NT2/D1 (cell line): ENCODE results near the gene PDE6B.

Experiments
- DNase-seq: peaks from one replicate; pipeline ENCODE4 v3.0.0-alpha.2; 2011; ENCODE audit warnings: low read depth, low spot score
- H3K27me3 ChIP-seq: 2 replicates; pipeline ENCODE4 v1.6.0; 2011; ENCODE audit warnings: mild to moderate bottlenecking; ENCODE audit not compliant: insufficient read length, insufficient read depth
- H3K36me3 ChIP-seq: 2 replicates; pipeline ENCODE4 v1.6.1; 2011; ENCODE audit warnings: mild to moderate bottlenecking, low read length, mixed read lengths; ENCODE audit not compliant: insufficient read depth, insufficient read length
- H3K4me1 ChIP-seq: 2 replicates; pipeline ENCODE4 v1.5.1; 2011; ENCODE audit not compliant: insufficient read depth, insufficient read length
- H3K4me3 ChIP-seq: 2 replicates; pipeline ENCODE4 v1.5.1; 2011; ENCODE audit warnings: low read depth; ENCODE audit not compliant: insufficient read length
- H3K9ac ChIP-seq: 2 replicates; pipeline ENCODE4 v1.6.0; 2011; ENCODE audit warnings: low read depth; ENCODE audit not compliant: insufficient read length
- H3K9me3 ChIP-seq: 2 replicates; pipeline ENCODE4 v1.5.1; 2011; ENCODE audit warnings: mild to moderate bottlenecking, low read length; ENCODE audit not compliant: insufficient read depth
- SUZ12 ChIP-seq: IDR thresholded peaks from 2 replicates; pipeline ENCODE4 v1.6.1; 2011; ENCODE audit not compliant: insufficient read length, insufficient read depth; ENCODE audit errors: extremely low read depth
- YY1 ChIP-seq: IDR thresholded peaks from 2 replicates; pipeline ENCODE4 v1.6.1; 2011; ENCODE audit not compliant: insufficient read length, insufficient read depth
- ZNF274 ChIP-seq: IDR thresholded peaks from 2 replicates; pipeline ENCODE4 v1.6.1; 2011; ENCODE audit warnings: mild to moderate bottlenecking, low read depth, low read length

Gene PDE6B

GRCh38 chr4:612749-613125 is 12.6 kb upstream of the PDE6B start:
- Histone ChIP-seq H3K9ac (peak overlapping the region; percentile 27), H3K4me3 (no peak overlapping the region), H3K4me1 (peaks cover 6% of the 10 kb centered on the region), H3K9me3 (no peaks in the 10 kb centered on the region), H3K36me3 (no peaks in the 10 kb centered on the region), H3K27me3 (no peaks in the 10 kb centered on the region)
- no peak for DNase-seq
- no peak for TF ChIP-seq SUZ12

GRCh38 chr4:613126-613525 is 12.2 kb upstream of the PDE6B start:
- H3K4me3 ChIP-seq, result no peak overlapping the region
- H3K9ac ChIP-seq, result no peak overlapping the region
- H3K9me3 ChIP-seq, result no peaks in the 10 kb centered on the region
- TF ChIP-seq YY1 (no peak), SUZ12 (no peak), ZNF274 (no peak)
- peaks cover 6% of the 10 kb centered on the region for H3K4me1 ChIP-seq
- no peaks in the 10 kb centered on the region for H3K27me3 ChIP-seq
- no peaks in the 10 kb centered on the region for H3K36me3 ChIP-seq
- DNase-seq, result no peak

DNA sequence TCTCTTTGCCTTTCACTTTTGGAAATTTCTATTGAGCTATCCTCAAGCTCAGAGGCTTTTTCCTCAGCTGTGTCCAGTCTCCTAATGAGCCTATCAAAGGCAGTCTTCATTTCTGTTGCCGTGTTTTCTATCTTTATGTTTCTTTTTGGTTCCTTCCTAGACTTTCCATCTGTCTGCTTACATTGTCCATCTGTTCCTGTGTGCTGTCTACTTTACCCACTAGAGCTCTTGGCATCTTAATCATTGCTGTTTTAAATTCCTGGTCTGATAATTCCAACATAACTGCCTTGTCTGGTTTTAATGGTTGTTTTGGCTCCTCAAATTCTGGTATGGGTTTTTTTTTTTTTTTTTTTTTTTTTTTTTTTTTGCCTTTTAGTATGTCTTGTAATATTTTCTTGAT is 9.3 kb upstream of the PDE6B start:
- Histone ChIP-seq H3K36me3 (no peaks in the 10 kb centered on the region), H3K4me1 (peaks cover 2% of the 10 kb centered on the region), H3K4me3 (no peak overlapping the region), H3K9ac (no peak overlapping the region), H3K27me3 (no peaks in the 10 kb centered on the region), H3K9me3 (no peaks in the 10 kb centered on the region)
- no peak for DNase-seq
- TF ChIP-seq YY1 (no peak), ZNF274 (no peak), SUZ12 (no peak)

GRCh38 chr4:616911-617643 is 8.3 kb upstream of the PDE6B start:
- no peaks in the 10 kb centered on the region for H3K27me3 ChIP-seq
- no peak for DNase-seq
- peaks cover 2% of the 10 kb centered on the region for H3K4me1 ChIP-seq
- H3K9me3 ChIP-seq, result no peaks in the 10 kb centered on the region
- no peak for TF ChIP-seq YY1
- TF ChIP-seq ZNF274, result no peak
- no peak for TF ChIP-seq SUZ12
- H3K9ac ChIP-seq, result no peak overlapping the region
- H3K4me3 ChIP-seq, result no peak overlapping the region
- H3K36me3 ChIP-seq, result no peaks in the 10 kb centered on the region

GRCh38 chr4:617644-618641 is 7.4 kb upstream of the PDE6B start:
- Histone ChIP-seq H3K9ac (no peak overlapping the region), H3K36me3 (no peaks in the 10 kb centered on the region), H3K4me1 (peaks cover 2% of the 10 kb centered on the region), H3K4me3 (no peak overlapping the region), H3K27me3 (no peaks in the 10 kb centered on the region), H3K9me3 (no peaks in the 10 kb centered on the region)
- TF ChIP-seq SUZ12 (no peak), ZNF274 (no peak), YY1 (no peak)
- no peak for DNase-seq

- Histone ChIP-seq H3K9ac (no peak overlapping the region), H3K27me3 (no peaks in the 10 kb centered on the region), H3K4me3 (no peak overlapping the region), H3K9me3 (no peaks in the 10 kb centered on the region), H3K4me1 (peaks cover 22% of the 10 kb centered on the region), H3K36me3 (no peaks in the 10 kb centered on the region)
- DNase-seq, result no peak
- TF ChIP-seq YY1, result no peak
Observed at GRCh38 chr4:620201-620600, 5.2 kb upstream of the PDE6B start.

DNA sequence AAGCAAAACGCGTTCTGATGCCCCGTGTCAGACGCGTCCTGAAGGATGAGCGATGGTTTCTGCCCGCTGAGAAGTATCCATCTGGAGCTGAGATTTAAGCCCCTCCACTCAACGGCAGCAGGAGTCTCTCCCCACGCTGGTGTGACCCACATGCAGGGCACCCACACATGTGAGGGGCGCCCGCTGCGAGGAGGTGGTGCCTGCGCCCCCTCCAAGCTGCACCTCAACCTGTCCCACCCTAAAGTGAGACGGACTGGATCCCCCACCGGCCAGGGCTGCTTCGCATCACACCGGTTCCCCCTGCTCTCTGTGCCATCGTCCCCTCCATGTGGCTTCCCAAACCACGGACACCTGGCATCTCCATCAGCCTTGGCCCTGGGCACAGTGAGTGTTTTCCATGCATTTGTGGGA is 4.5 kb upstream of the PDE6B start:
- H3K9me3 ChIP-seq, result no peaks in the 10 kb centered on the region
- TF ChIP-seq ZNF274, result no peak
- no peak for TF ChIP-seq SUZ12
- no peak for TF ChIP-seq YY1
- no peak overlapping the region for H3K4me3 ChIP-seq
- peaks cover 27% of the 10 kb centered on the region for H3K4me1 ChIP-seq
- no peaks in the 10 kb centered on the region for H3K36me3 ChIP-seq
- no peaks in the 10 kb centered on the region for H3K27me3 ChIP-seq
- no peak for DNase-seq
- no peak overlapping the region for H3K9ac ChIP-seq
